Measurements from ENCODE around the gene TPM2. TPM values are rescaled to one million over a fixed set of nuclear protein-coding genes. Genes with fewer than 3 reads are reported as not detected.

Gene TPM2
- total and polyA plus RNA-seq, 2 donors from 2014 or later: 218 to 287 TPM

- H3K4me3 ChIP-seq (ENCODE audit: low read length in 3 of 3): no peak overlapping the region
- no peaks in the 10 kb centered on the region for H3K9me3 ChIP-seq (ENCODE audit: control insufficient read depth in 2 of 3, insufficient read depth in 1 of 3, low read length in 3 of 3)
- H3K27me3 ChIP-seq (ENCODE audit: control insufficient read depth, insufficient read depth, low read length): no peaks in the 10 kb centered on the region
- TF ChIP-seq, protein P1, sequence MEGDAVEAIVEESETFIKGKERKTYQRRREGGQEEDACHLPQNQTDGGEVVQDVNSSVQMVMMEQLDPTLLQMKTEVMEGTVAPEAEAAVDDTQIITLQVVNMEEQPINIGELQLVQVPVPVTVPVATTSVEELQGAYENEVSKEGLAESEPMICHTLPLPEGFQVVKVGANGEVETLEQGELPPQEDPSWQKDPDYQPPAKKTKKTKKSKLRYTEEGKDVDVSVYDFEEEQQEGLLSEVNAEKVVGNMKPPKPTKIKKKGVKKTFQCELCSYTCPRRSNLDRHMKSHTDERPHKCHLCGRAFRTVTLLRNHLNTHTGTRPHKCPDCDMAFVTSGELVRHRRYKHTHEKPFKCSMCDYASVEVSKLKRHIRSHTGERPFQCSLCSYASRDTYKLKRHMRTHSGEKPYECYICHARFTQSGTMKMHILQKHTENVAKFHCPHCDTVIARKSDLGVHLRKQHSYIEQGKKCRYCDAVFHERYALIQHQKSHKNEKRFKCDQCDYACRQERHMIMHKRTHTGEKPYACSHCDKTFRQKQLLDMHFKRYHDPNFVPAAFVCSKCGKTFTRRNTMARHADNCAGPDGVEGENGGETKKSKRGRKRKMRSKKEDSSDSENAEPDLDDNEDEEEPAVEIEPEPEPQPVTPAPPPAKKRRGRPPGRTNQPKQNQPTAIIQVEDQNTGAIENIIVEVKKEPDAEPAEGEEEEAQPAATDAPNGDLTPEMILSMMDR (IDR thresholded peaks at IDR 0.05; ENCODE audit: borderline replicate concordance, extremely low read depth, insufficient read depth): no peak
- no peak overlapping the region for H3K9ac ChIP-seq (ENCODE audit: low read length in 3 of 3)
- H3K27ac ChIP-seq (ENCODE audit: low read depth in 2 of 2, low read length in 2 of 2): no peak overlapping the region
- H3K4me1 ChIP-seq (ENCODE audit: control insufficient read depth in 2 of 3, insufficient read depth in 2 of 3, low read depth in 1 of 3, low read length in 3 of 3): no peaks in the 10 kb centered on the region
- DNase-seq: no peak
- H3K36me3 ChIP-seq (ENCODE audit: control insufficient read depth in 2 of 3, insufficient read depth in 3 of 3, low read length in 3 of 3): peaks cover 31 to 95% (median 87%) of the 10 kb centered on the region in 3 donors
- intact Hi-C loops (cut with DNase I): no loop called here
- FAIRE-seq: no peak
Observed at GRCh38 chr9:35703906-35704672, 14.4 kb upstream of the TPM2 start.

GRCh38 chr9:35702696-35703095 is 13.0 kb upstream of the TPM2 start:
- TF ChIP-seq, protein P1 (IDR thresholded peaks at IDR 0.05; ENCODE audit: borderline replicate concordance, extremely low read depth, insufficient read depth): no peak
- Histone ChIP-seq H3K4me1 (ENCODE audit: control insufficient read depth in 2 of 3, insufficient read depth in 2 of 3, low read depth in 1 of 3, low read length in 3 of 3) (no peaks in the 10 kb centered on the region), H3K9ac (ENCODE audit: low read length in 3 of 3) (no peak overlapping the region), H3K27ac (ENCODE audit: low read depth in 2 of 2, low read length in 2 of 2) (no peak overlapping the region), H3K9me3 (ENCODE audit: control insufficient read depth in 2 of 3, insufficient read depth in 1 of 3, low read length in 3 of 3) (no peaks in the 10 kb centered on the region), H3K4me3 (ENCODE audit: low read length in 3 of 3) (no peak overlapping the region), H3K27me3 (ENCODE audit: control insufficient read depth, insufficient read depth, low read length) (no peaks in the 10 kb centered on the region), H3K36me3 (ENCODE audit: control insufficient read depth in 2 of 3, insufficient read depth in 3 of 3, low read length in 3 of 3) (peaks cover 36 to 96% (median 89%) of the 10 kb centered on the region in 3 donors)
- intact Hi-C loops (cut with DNase I): no loop called here
- no peak for FAIRE-seq
- DNase-seq: no peak

- no peak for FAIRE-seq
- H3K4me3 ChIP-seq (ENCODE audit: low read length in 3 of 3): no peak overlapping the region
- no peak for DNase-seq
- H3K36me3 ChIP-seq (ENCODE audit: control insufficient read depth in 2 of 3, insufficient read depth in 3 of 3, low read length in 3 of 3): peaks cover 26 to 85% (median 78%) of the 10 kb centered on the region in 3 donors
- peaks cover 0 to 2% (median 0%) of the 10 kb centered on the region in 3 donors for H3K4me1 ChIP-seq (ENCODE audit: control insufficient read depth in 2 of 3, insufficient read depth in 2 of 3, low read depth in 1 of 3, low read length in 3 of 3)
- TF ChIP-seq, protein P1 (IDR thresholded peaks at IDR 0.05; ENCODE audit: borderline replicate concordance, extremely low read depth, insufficient read depth): no peak
- intact Hi-C loops (cut with DNase I): no loop called here
- H3K9me3 ChIP-seq (ENCODE audit: control insufficient read depth in 2 of 3, insufficient read depth in 1 of 3, low read length in 3 of 3): no peaks in the 10 kb centered on the region
- H3K27me3 ChIP-seq (ENCODE audit: control insufficient read depth, insufficient read depth, low read length): no peaks in the 10 kb centered on the region
- no peak overlapping the region for H3K9ac ChIP-seq (ENCODE audit: low read length in 3 of 3)
- no peak overlapping the region for H3K27ac ChIP-seq (ENCODE audit: low read depth in 2 of 2, low read length in 2 of 2)
Observed at GRCh38 chr9:35700942-35701341, 11.2 kb upstream of the TPM2 start.

Data from kidney (tissue), 14 donors.